A549 (cell line): Measurements from ENCODE around the gene OPRL1. TPM values are rescaled to one million over a fixed set of nuclear protein-coding genes. Genes with fewer than 3 reads are reported as not detected.

Source experiments
- ATAC-seq, 2 experiments: fragments of 200-7000 bp in 1 of 2; fragments of >200 bp in 1 of 2; cut with Nextera tagmentation in 1 of 2; cut with Tn5 transposase in 1 of 2; 3 replicates each; pipeline versions ENCODE4 v1.8.0 to v1.9.1; 2018 to 2020; ENCODE audit warnings: mild to moderate bottlenecking in 1 of 2, moderate library complexity in 1 of 2
- CTCF ChIA-PET: fragments of 300-600 bp; sonication (Branson Sonifier 250); formaldehyde crosslinking; extraction: SDS; loops from one replicate; lab custom pipeline; 2021; ENCODE audit warnings: antibody characterized with exemption, inconsistent platforms; lab: Yijun Ruan, JAX
- POLR2A ChIA-PET: fragments of 350-600 bp; formaldehyde crosslinking; extraction: SDS; loops from one replicate; lab custom pipeline; 2021; ENCODE audit warnings: antibody characterized with exemption, inconsistent platforms; lab: Yijun Ruan, JAX
- DNase-seq, 2 experiments: peaks; one replicate each; pipeline versions ENCODE4 v3.0.0 to v3.0.0-alpha.2; 2011 to 2016; ENCODE audit warnings: low read depth in 1 of 2, low spot score in 1 of 2
- FAIRE-seq: peaks from 2 replicates; lab custom pipeline; 2011; peaks lifted over from hg19 to GRCh38; lab: Jason Lieb, UNC
- H3K27ac ChIP-seq, 2 experiments: fragments of >200 bp; sonication (Bioruptor Twin); formaldehyde crosslinking; 3 replicates each; pipeline ENCODE4 v1.5.1; 2016 to 2017
- H3K4me1 ChIP-seq: fragments of >200 bp; sonication (Bioruptor Twin); formaldehyde crosslinking; 3 replicates; pipeline ENCODE4 v1.6.1; 2016
- H3K4me2 ChIP-seq: fragments of >200 bp; sonication (Bioruptor Twin); formaldehyde crosslinking; 3 replicates; pipeline ENCODE4 v1.6.1; 2016
- H3K4me3 ChIP-seq: fragments of >200 bp; sonication (Bioruptor Twin); formaldehyde crosslinking; 3 replicates; pipeline ENCODE4 v1.5.1; 2016
- H3K9me3 ChIP-seq: fragments of >200 bp; sonication (Bioruptor Twin); formaldehyde crosslinking; 3 replicates; pipeline ENCODE4 v1.6.1; 2016
- CHD4 ChIP-seq: fragments of 200-600 bp; sonication (generic); IDR thresholded peaks from 2 replicates; pipeline ENCODE4 v1.6.1; 2016; ENCODE audit warnings: antibody characterized with exemption, mild to moderate bottlenecking, borderline replicate concordance
- ESRRA ChIP-seq: fragments of 150-350 bp; IDR thresholded peaks from 2 replicates; pipeline ENCODE4 v1.6.1; 2014; ENCODE audit warnings: mild to moderate bottlenecking, low read length, borderline replicate concordance
- HOXA7 ChIP-seq: fragments of 250-450 bp; sonication (Bioruptor Pico); IDR thresholded peaks from 2 replicates; pipeline ENCODE4 v1.5.0; 2020; ENCODE audit warnings: mild to moderate bottlenecking, moderate library complexity
- HOXB13 ChIP-seq: fragments of 250-450 bp; sonication (Bioruptor Pico); IDR thresholded peaks from 2 replicates; pipeline ENCODE4 v1.5.0; 2020; ENCODE audit warnings: low read depth, mild to moderate bottlenecking, moderate library complexity
- PHF8 ChIP-seq: fragments of 200-600 bp; sonication (generic); IDR thresholded peaks from 2 replicates; pipeline ENCODE4 v1.6.1; 2016; ENCODE audit warnings: low read depth, mild to moderate bottlenecking, antibody characterized with exemption, moderate library complexity, borderline replicate concordance
- RAD21 ChIP-seq, 2 experiments: fragments of >200 bp in 1 of 2; sonication (Bioruptor Twin) in 1 of 2; formaldehyde crosslinking in 1 of 2; IDR thresholded peaks in 1 of 2; conservative IDR thresholded peaks in 1 of 2; 2 replicates in 1 of 2; 3 replicates in 1 of 2; pipeline ENCODE4 v1.6.1; 2012 to 2018; ENCODE audit warnings: inconsistent platforms in 1 of 2
- RCOR1 ChIP-seq: fragments of 150-350 bp; IDR thresholded peaks from 2 replicates; pipeline ENCODE4 v1.6.1; 2014; ENCODE audit warnings: antibody characterized with exemption, low read length, low read depth
- RNF2 ChIP-seq: fragments of 200-600 bp; sonication (generic); IDR thresholded peaks from 2 replicates; pipeline ENCODE4 v1.6.1; 2016; ENCODE audit warnings: low read depth, mild to moderate bottlenecking, antibody characterized with exemption, moderate library complexity, borderline replicate concordance
- SMC3 ChIP-seq: fragments of >200 bp; sonication (Bioruptor Twin); formaldehyde crosslinking; IDR thresholded peaks from 3 replicates; pipeline ENCODE4 v1.6.1; 2018; ENCODE audit warnings: inconsistent platforms
- SREBF2 ChIP-seq: fragments of 450-650 bp; IDR thresholded peaks from 2 replicates; pipeline ENCODE4 v1.6.1; 2014; ENCODE audit warnings: mild to moderate bottlenecking, moderate library complexity
- TFCP2L1 ChIP-seq: fragments of 250-450 bp; sonication (Bioruptor Pico); IDR thresholded peaks from 2 replicates; pipeline ENCODE4 v1.5.0; 2021; ENCODE audit warnings: mild to moderate bottlenecking
- ZC3H11A ChIP-seq: fragments of 450-650 bp; IDR thresholded peaks from 2 replicates; pipeline ENCODE4 v1.6.1; 2014; ENCODE audit warnings: antibody characterized with exemption, mild to moderate bottlenecking
- WGBS: methylation state at CpG from one replicate; pipeline ENCODE4 v1.1.6; 2017; ENCODE audit errors: missing lambda C conversion rate; 5-methylcytosine and 5-hydroxymethylcytosine counted together
- polyA plus RNA-seq, 4 experiments: library from polyadenylated mRNA; depleted of rRNA in 3 of 4; stranded (reverse); fragments of >200 nt; fragmentation: RNase III in 1 of 4; extraction: RNeasy Plus Mini Kit Qiagen cat#74134 plus additional on column Dnase treatment in 1 of 4; gene quantifications; 2 replicates in 3 of 4; 3 replicates in 1 of 4; pipeline ENCODE4 v1.2.3, GENCODE V29; 2011 to 2017
- TF ChIP-seq, protein P1 (sequence below): fragments of 150-350 bp; IDR thresholded peaks from 2 replicates; pipeline ENCODE4 v1.6.1; 2014; ENCODE audit warnings: low read depth, mild to moderate bottlenecking, low read length
- TF ChIP-seq, protein P2 (sequence below): fragments of 200-600 bp; sonication (generic); IDR thresholded peaks from 2 replicates; pipeline ENCODE4 v1.6.1; 2016; ENCODE audit warnings: antibody characterized with exemption, mild to moderate bottlenecking, moderate library complexity
- TF ChIP-seq, protein P3 (sequence below): fragments of 250-450 bp; sonication (Bioruptor Pico); IDR thresholded peaks from 2 replicates; pipeline ENCODE4 v1.5.0; 2020; ENCODE audit warnings: low read depth, mild to moderate bottlenecking, moderate library complexity
- TF ChIP-seq, protein P4 (sequence below): fragments of 450-650 bp; IDR thresholded peaks from 2 replicates; pipeline ENCODE4 v1.6.1; 2014; ENCODE audit warnings: antibody characterized with exemption
- TF ChIP-seq, protein P5 (sequence below): fragments of >200 bp; sonication (Bioruptor Twin); formaldehyde crosslinking; IDR thresholded peaks from 3 replicates; pipeline ENCODE4 v1.5.1; 2016

OPRL1 gene
- polyA plus RNA-seq, 2 of the 4 experiments (the other 2 are of a cell fraction) = 0.54 to 1.2 TPM

DNA sequence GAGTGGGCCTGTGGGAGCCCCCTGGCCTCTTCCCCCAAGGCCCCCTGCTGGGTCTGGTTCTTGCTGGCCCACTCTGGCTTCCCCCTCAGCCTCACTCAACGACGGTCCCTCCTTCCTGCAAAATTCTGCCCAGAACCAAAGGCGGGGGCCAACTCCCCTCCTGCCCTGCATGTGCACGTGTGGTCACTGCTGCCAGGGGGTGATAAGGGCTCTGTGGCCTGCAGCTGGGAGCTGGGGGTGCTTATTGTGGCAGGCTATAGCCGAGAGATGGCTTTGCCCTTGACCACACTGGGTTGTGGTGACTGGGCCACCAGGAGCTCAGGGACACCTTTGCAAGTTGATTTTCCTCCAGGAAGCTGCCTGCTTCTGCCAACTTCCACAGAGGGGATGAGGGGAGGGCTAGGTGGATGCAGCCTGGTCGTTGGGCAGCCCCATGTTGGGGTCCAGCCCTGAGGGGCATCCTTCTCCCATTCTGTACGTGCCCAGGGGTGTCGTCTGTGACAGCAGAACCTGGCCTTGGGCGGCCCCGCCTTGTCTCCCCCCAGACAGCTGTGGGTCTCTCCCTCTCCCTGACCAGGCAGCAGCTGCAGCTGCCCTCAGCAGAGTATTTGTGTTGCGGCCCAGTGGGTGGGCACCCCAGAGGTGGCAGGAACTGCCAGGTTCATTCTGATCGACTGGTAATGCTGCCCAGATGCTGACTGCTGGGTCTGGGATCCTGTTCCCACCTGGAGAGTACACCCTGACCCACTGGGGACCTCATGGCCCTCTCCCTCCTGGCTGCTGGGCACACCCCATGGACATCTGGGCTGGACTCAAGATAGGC is 11.3 kb upstream of the OPRL1 start (continued):
- no peak for TF ChIP-seq CHD4
- TF ChIP-seq, protein P1, sequence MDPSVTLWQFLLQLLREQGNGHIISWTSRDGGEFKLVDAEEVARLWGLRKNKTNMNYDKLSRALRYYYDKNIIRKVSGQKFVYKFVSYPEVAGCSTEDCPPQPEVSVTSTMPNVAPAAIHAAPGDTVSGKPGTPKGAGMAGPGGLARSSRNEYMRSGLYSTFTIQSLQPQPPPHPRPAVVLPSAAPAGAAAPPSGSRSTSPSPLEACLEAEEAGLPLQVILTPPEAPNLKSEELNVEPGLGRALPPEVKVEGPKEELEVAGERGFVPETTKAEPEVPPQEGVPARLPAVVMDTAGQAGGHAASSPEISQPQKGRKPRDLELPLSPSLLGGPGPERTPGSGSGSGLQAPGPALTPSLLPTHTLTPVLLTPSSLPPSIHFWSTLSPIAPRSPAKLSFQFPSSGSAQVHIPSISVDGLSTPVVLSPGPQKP = no peak
- no peak for TF ChIP-seq HOXB13 (CRISPR knock-in tag)
- TF ChIP-seq ZC3H11A = no peak
- TF ChIP-seq, protein P2, sequence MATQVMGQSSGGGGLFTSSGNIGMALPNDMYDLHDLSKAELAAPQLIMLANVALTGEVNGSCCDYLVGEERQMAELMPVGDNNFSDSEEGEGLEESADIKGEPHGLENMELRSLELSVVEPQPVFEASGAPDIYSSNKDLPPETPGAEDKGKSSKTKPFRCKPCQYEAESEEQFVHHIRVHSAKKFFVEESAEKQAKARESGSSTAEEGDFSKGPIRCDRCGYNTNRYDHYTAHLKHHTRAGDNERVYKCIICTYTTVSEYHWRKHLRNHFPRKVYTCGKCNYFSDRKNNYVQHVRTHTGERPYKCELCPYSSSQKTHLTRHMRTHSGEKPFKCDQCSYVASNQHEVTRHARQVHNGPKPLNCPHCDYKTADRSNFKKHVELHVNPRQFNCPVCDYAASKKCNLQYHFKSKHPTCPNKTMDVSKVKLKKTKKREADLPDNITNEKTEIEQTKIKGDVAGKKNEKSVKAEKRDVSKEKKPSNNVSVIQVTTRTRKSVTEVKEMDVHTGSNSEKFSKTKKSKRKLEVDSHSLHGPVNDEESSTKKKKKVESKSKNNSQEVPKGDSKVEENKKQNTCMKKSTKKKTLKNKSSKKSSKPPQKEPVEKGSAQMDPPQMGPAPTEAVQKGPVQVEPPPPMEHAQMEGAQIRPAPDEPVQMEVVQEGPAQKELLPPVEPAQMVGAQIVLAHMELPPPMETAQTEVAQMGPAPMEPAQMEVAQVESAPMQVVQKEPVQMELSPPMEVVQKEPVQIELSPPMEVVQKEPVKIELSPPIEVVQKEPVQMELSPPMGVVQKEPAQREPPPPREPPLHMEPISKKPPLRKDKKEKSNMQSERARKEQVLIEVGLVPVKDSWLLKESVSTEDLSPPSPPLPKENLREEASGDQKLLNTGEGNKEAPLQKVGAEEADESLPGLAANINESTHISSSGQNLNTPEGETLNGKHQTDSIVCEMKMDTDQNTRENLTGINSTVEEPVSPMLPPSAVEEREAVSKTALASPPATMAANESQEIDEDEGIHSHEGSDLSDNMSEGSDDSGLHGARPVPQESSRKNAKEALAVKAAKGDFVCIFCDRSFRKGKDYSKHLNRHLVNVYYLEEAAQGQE = no peak
- TF ChIP-seq TFCP2L1 (CRISPR knock-in tag) = no peak
- no peak for TF ChIP-seq PHF8
- no peak for TF ChIP-seq SREBF2

DNA sequence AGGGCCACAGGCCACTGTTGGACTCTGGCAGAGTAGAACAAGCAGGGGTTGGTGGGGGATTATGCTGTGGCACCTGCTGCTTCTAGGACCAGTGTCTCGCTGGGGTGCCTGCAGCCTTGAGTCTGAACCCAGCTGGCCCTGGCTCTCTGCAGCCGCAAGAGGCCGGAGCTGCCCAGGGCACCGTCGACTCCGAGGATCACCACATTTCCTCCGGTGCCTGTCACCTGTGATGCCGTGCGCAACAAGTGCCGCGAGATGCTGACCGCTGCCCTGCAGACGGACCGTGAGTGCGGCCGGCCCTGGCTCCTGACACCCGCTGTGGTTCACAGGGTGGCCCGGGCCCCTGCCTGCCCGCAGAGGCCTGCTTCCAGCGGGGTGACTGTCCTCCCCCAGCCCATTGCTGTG is 10.7 kb upstream of the OPRL1 start:
- Histone ChIP-seq H3K4me3 (no peak overlapping the region), H3K4me2 (no peak overlapping the region), H3K4me1 (peaks cover 30% of the 10 kb centered on the region), H3K27ac (no peak overlapping the region), H3K9me3 (no peaks in the 10 kb centered on the region)
- POLR2A ChIA-PET = no interaction called here
- FAIRE-seq = no peak
- DNase-seq = no peak
- ATAC-seq = 0 out of 6 replicates have a peak, but pooled peaks of 1 of the 2 experiments have one; percentile 0
- no peak for TF ChIP-seq RCOR1
- no peak for TF ChIP-seq HOXA7
- no peak for TF ChIP-seq RNF2
- TF ChIP-seq, all 56 proteins: peak for 0
- CTCF ChIA-PET = interaction anchor here (0.6 to 3.7 kb wide), 19 partner anchors 9 to 546 kb away, joined by 3 to 34 read pairs (median 4); partner anchors contain the start of genes LKAAEAR1, OPRL1, RGS19 and SOX18
- WGBS = 83% methylated on average over 6 of the region's 20 CpGs

DNA sequence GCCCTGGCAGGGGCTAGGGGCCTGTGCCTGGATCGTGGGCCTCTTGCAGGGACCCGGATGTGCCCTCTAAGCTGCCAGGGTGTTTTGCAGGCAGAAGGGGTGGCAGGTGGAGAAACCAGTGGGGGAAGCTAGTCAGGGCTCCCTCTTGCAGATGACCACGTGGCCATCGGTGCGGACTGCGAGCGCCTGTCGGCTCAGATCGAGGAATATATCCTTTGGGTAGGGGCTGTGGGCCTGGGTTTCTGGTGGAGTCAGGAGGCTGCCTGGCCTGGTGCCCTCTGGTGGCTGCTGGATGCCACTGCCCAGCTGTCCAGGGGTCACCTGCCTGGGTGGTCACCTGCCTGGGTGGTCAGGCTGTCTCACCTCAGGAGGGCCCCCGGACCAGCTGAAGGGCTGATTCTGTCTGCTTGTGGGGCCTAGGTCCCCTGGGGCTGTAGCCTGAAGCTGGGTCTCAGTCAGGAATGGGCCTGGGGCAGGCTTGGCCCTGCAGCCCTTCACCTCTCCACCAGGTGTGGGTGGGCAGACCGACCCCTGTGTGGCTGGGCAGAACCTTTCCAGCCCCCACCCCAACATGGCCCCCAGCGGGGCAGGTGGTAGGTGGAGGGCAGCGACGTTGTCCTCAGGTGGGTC is 10.2 kb upstream of the OPRL1 start:
- Histone ChIP-seq H3K27ac (no peak overlapping the region), H3K4me2 (no peak overlapping the region), H3K4me3 (no peak overlapping the region), H3K9me3 (no peaks in the 10 kb centered on the region), H3K4me1 (peaks cover 25% of the 10 kb centered on the region)
- ATAC-seq (peak; percentile 60 to 79), DNase-seq (peak in 1 of 2 experiments; percentile 87), FAIRE-seq (no peak)
- CTCF ChIA-PET = interaction anchor here (0.7 to 3.7 kb wide), 19 partner anchors 10 to 547 kb away, joined by 3 to 34 read pairs (median 4); partner anchors contain the start of genes LKAAEAR1, OPRL1, PRPF6 and RGS19
- TF ChIP-seq, protein P3, sequence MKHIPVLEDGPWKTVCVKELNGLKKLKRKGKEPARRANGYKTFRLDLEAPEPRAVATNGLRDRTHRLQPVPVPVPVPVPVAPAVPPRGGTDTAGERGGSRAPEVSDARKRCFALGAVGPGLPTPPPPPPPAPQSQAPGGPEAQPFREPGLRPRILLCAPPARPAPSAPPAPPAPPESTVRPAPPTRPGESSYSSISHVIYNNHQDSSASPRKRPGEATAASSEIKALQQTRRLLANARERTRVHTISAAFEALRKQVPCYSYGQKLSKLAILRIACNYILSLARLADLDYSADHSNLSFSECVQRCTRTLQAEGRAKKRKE = no peak
- TF ChIP-seq, protein P4, sequence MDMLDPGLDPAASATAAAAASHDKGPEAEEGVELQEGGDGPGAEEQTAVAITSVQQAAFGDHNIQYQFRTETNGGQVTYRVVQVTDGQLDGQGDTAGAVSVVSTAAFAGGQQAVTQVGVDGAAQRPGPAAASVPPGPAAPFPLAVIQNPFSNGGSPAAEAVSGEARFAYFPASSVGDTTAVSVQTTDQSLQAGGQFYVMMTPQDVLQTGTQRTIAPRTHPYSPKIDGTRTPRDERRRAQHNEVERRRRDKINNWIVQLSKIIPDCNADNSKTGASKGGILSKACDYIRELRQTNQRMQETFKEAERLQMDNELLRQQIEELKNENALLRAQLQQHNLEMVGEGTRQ = peak; percentile 68
- TF ChIP-seq ESRRA (no peak), RAD21 (conservative IDR thresholded peaks at IDR 0.05 in 1 of 2, IDR thresholded peaks at IDR 0.05 in 1 of 2) (peak; percentile 31 to 40; a peak in 2 of 5 replicates), SMC3 (peak; percentile 63), RCOR1 (no peak)
- TF ChIP-seq, protein P5, sequence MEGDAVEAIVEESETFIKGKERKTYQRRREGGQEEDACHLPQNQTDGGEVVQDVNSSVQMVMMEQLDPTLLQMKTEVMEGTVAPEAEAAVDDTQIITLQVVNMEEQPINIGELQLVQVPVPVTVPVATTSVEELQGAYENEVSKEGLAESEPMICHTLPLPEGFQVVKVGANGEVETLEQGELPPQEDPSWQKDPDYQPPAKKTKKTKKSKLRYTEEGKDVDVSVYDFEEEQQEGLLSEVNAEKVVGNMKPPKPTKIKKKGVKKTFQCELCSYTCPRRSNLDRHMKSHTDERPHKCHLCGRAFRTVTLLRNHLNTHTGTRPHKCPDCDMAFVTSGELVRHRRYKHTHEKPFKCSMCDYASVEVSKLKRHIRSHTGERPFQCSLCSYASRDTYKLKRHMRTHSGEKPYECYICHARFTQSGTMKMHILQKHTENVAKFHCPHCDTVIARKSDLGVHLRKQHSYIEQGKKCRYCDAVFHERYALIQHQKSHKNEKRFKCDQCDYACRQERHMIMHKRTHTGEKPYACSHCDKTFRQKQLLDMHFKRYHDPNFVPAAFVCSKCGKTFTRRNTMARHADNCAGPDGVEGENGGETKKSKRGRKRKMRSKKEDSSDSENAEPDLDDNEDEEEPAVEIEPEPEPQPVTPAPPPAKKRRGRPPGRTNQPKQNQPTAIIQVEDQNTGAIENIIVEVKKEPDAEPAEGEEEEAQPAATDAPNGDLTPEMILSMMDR = peak; percentile 68
- POLR2A ChIA-PET = no interaction called here
- 33% methylated on average over 4 of the region's 14 CpGs for WGBS
